22Rv1 (cell line): ENCODE results near the gene PDIK1L.

Experiments used
- H3K27ac ChIP-seq: fragments of 450-650 bp; 2 replicates; pipeline ENCODE4 v1.5.1; 2017
- ZFX ChIP-seq: fragments of 450-650 bp; IDR thresholded peaks from 2 replicates; pipeline ENCODE4 v1.6.1; 2017; ENCODE audit warnings: antibody characterized with exemption, borderline replicate concordance
- TF ChIP-seq, protein P1 (sequence below): fragments of 450-650 bp; IDR thresholded peaks from 2 replicates; pipeline ENCODE4 v1.5.1; 2017; ENCODE audit warnings: mild to moderate bottlenecking

PDIK1L gene

DNA sequence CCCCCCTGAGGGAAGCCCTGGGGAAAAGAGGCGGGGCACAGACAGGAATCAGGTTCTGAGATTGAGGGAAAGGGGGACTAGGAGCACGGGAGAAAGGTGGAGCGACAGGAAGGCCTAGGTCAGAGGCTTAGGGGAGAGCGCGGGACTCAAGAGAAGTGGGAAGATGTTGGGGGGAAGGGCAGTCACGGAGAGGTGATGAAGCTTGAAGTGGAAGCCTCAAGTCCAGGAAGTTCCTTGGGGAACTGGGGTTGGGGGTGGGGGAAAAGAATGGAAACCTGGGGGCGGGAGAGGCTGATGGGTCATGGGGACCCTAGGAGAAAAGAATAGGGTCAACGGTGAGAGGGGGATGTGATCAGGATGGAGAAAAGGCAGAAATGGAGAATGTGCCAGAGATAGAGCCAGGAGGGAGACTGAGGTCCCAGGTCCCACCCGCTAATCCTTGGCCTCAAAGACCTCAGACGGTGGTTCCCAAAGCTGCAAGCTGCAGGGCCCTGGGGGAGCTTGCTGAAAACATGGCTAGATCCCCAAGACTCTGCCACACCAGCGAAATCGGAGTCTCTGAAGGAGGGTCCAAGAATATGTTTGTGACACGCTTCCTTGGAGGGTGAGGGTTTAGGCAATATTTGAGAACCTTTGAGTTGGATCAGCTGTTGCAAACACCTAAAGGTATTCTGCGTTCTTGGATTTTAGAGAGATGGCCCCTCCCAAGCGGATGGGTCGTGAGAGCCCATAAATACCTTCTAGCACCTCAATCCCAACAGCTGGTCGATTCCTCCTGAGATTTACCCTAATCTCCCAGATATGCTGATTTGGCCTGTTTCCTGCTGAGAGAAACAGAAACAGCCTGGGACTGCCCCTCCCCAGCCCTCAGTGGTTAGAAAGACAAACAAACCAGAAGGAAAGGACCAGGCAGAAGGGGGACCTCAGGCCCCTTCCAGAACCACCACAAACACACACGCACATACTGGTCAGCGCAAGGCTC is 53.5 kb downstream of the PDIK1L start:
- H3K27ac ChIP-seq = no peak overlapping the region
- TF ChIP-seq, protein P1, sequence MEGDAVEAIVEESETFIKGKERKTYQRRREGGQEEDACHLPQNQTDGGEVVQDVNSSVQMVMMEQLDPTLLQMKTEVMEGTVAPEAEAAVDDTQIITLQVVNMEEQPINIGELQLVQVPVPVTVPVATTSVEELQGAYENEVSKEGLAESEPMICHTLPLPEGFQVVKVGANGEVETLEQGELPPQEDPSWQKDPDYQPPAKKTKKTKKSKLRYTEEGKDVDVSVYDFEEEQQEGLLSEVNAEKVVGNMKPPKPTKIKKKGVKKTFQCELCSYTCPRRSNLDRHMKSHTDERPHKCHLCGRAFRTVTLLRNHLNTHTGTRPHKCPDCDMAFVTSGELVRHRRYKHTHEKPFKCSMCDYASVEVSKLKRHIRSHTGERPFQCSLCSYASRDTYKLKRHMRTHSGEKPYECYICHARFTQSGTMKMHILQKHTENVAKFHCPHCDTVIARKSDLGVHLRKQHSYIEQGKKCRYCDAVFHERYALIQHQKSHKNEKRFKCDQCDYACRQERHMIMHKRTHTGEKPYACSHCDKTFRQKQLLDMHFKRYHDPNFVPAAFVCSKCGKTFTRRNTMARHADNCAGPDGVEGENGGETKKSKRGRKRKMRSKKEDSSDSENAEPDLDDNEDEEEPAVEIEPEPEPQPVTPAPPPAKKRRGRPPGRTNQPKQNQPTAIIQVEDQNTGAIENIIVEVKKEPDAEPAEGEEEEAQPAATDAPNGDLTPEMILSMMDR = no peak
- TF ChIP-seq ZFX = no peak

DNA sequence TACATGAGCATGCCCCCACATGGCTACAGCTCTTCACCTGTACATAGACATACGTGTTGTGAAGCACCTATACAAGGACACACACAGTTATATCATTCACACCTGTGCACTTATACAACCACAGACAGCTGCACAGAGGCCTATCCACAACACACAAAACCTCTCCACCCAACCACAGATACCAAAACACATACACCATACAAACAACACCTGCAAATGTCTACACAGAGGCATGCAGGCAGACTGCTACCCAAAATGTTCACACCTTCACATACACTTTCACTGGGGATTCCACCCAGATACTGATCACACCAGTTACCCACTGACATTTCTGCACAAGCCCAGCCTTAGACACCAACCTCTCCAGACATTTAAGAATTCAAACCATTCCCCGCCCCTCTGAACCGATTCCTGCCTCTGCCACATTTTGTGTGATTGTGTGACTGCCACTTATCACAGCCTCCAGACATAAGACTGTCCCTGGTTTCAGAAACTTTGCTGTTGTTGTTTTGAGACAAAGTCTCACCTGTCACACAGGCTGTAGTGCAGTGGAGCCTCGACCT is 55.2 kb downstream of the PDIK1L start:
- H3K27ac ChIP-seq = no peak overlapping the region
- TF ChIP-seq, protein P1 = no peak
- no peak for TF ChIP-seq ZFX

DNA sequence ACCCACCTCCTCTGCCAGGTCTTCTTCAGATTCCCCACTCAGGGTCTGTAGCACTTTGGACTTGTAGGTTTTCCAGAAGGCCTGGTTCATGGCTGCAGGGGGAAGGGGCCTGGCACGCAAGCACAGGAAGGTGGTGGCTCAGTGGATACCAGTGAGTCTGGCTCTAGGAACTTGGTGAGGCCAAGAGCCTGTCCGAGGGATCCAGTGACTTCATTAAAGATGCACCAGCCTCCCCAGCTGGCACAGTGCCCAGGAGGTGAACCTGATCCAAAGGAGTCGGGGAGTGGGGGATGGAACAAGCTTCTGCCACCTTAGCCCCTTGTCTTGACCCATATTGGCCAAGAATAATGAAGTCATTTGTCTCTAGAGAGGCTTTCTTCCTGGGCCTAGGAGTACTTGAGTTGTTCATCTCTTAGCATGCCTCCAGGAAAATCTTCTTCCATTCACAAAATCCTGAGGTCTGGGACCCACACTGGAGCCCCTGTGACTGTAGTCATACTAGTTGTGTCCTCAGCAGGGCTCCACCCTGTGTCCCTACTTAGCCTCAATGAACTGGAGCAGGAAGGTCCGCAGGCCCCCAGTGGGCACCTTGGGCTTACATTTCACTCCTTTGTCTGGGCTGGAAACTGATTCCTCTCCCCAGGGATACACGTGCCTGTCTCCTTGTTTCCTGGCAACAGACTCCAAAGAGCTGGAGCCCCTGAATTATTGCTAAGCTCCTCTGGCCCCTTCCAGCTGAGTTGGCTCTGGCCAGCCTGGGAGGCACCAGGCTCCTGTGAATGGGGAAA is 57.0 kb downstream of the PDIK1L start, which contains the start of gene C1orf232:
C1orf232 (minus strand) TSS at position 554 of the 788 bp plus-strand sequence; CDS start at position 90, 464 bp downstream.
- peak within 1 kb of the TSS; percentile 62 for H3K27ac ChIP-seq

DNA sequence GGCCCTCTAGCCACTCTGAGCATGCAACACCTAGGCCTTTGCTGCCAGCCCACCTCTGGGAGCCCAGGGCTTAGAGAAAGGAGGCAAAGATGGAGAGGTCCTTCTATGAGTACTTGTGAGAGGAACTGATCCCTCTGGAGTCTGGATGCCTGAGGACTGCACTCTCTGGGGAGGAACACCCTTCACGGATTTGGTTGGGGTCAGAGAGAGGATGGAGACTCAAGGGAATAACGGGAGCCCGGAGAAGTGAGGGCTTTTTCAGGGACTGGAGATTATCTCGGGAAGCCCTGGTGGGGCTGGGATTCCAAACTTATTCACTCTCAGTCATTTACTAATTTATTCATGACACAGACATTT is 57.6 kb downstream of the PDIK1L start:
- TF ChIP-seq ZFX = no peak
- H3K27ac ChIP-seq = no peak overlapping the region

More for the DNA sequence above, 57.0 kb downstream of the PDIK1L start, which contains the start of gene C1orf232:
- no peak for TF ChIP-seq ZFX
- TF ChIP-seq, protein P1 = no peak

DNA sequence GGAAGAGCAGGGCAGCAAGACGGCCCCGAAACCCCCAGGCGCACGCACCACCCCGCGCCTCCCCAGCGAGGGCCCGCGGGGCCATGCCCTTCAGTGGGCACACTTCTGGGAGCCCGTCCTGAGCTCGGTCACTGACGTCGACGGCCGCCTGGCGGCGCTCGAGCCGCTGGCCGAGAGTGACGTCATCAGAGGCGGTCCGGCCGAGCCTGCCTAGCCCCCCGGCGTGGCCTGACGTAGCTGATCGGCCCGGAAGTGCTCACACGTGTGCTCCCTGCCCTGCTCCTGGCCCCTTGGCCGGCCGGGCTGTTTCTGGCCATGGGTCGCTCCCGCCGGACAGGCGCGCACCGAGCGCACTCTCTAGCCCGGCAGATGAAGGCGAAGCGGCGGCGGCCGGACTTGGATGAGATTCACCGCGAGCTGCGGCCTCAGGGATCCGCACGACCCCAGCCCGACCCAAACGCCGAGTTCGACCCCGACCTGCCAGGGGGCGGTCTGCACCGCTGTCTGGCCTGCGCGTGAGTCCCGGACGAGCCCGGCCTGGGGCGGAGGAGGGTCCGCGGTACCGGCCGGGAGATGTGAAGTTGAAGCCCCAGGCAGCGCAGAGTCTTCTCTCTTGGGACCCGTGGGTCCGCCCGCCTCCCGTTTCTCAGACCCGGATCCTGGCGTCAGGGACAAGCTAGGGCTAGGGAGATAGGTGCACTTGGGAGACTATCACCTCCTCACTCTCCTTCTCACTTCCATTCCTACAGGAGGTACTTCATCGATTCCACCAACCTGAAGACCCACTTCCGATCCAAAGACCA is 58.2 kb downstream of the PDIK1L start, which contains the start of gene ZNF593:
ZNF593 (plus strand) TSS at position 240 of the 803 bp plus-strand sequence; CDS start at position 316, 76 bp downstream.
- peak within 1 kb of the TSS; percentile 62 for H3K27ac ChIP-seq
- TF ChIP-seq ZFX = no peak
- TF ChIP-seq, protein P1 = peak; percentile 97

DNA sequence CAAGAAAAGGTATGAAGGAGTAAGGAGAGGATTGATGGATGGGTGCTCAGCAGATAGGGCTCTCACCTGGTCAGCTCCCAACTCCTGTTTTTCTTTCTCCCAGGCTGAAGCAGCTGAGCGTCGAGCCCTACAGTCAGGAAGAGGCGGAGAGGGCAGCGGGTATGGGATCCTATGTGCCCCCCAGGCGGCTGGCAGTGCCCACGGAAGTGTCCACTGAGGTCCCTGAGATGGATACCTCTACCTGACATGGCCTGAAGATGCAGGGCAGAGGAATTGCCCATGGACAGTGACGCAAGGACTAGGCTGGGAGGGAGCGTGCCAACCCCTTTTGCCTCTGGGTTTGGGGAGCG is 58.8 kb downstream of the PDIK1L start:
- no peak for TF ChIP-seq ZFX
- TF ChIP-seq, protein P1 = no peak
- H3K27ac ChIP-seq = peak overlapping the region; percentile 62
